ENCODE results near the gene IQCN.

IQCN gene

DNA sequence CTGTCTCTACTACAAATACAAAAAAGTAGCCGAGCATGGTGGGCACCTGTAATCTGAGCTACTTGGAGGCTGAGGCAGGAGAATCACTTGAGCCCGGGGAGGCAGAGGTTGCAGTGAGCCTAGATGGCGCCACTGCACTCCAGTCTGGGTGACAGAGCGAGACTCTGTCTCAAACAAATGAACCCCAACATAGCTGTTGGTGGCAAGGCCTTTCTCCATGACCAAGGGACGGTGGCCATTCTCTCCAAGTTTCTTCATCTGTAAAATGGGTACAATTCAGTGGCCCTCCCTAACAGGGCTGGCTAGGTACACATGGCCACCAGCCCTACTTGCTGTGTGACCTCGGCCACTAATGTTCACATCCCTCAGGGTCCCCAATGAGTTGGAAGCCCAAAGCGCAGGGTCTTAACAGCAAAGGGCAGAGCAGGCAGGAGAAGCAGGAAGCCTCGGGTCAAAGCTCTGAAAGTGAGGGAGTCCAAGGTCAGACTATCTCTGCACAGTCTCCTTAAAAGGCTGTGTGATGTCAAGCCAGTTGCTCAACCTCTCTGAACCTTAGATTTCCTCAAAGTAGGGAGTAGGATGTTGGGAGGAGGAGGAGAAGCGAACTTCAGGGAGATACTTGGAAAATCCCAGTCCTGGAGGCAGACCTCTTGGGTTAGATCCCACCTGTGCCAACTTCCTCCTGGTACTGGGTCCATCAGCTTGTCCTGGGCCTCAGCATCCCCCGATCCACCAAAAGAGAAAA lies 4.4 kb upstream of the IQCN start:
- H3K9me3 ChIP-seq = no peaks in the 10 kb centered on the region
- in situ Hi-C loops (cut with MboI; ENCODE audit: low sequenced_read_pairs) = loop anchor here (5.0 kb wide), 1 partner anchor 44 kb away; the partner anchor contains the start of gene LSM4
- peak in 1 of 2 experiments; percentile 44 for DNase-seq (ENCODE audit: low spot score in 2 of 2)
- no peaks in the 10 kb centered on the region for H3K27me3 ChIP-seq (ENCODE audit: low read depth)
- peaks cover 15% of the 10 kb centered on the region for H3K4me1 ChIP-seq
- H3K4me3 ChIP-seq = peak overlapping the region; percentile 92
- H3K36me3 ChIP-seq (replicated peaks) = peaks cover 14% of the 10 kb centered on the region; the same call in 1 of the 2 replicates

DNA sequence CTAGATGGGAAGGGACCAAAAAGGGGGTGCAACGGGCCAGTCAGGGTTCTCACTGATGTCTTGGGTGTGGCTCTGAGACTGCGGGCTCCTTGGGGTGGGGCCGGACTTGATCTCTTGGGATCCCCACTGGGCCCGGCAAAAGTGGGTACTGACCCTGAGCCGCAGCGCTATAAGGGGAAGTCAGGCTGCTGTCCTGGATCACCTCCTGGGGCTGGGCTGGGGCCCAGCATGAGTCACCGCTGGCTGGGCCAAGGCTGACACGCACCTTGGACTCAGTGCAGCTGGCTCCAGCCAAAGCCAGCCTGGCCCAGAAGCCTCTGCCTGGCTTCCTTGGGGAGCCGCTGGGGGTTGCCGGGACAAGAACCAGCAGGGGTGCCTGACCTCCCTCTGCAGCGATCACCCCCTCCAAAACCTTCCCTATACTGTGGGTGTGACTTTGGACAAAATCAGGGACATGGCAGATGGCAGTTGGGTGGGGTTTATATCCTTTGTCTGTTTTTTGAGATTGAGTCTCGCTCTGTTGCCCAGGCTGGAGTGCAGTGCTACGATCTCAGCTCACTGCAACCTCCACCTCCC lies 617 bp upstream of the IQCN start:
- Histone ChIP-seq H3K9me3 (no peaks in the 10 kb centered on the region; the same call in 1 of the 2 replicates), H3K4me3 (no peak overlapping the region), H3K27me3 (ENCODE audit: low read depth) (no peaks in the 10 kb centered on the region), H3K4me1 (0 out of 2 replicates have a peak, but pooled peaks cover 6% of the 10 kb centered on the region), H3K36me3 (replicated peaks) (peaks cover 8% of the 10 kb centered on the region; the same call in 1 of the 2 replicates)
- in situ Hi-C loops (cut with MboI; ENCODE audit: low sequenced_read_pairs) = loop anchor here (5.0 kb wide), 1 partner anchor 47 kb away; the partner anchor contains the start of gene LSM4
- no peak for DNase-seq (ENCODE audit: low spot score in 2 of 2)

DNA sequence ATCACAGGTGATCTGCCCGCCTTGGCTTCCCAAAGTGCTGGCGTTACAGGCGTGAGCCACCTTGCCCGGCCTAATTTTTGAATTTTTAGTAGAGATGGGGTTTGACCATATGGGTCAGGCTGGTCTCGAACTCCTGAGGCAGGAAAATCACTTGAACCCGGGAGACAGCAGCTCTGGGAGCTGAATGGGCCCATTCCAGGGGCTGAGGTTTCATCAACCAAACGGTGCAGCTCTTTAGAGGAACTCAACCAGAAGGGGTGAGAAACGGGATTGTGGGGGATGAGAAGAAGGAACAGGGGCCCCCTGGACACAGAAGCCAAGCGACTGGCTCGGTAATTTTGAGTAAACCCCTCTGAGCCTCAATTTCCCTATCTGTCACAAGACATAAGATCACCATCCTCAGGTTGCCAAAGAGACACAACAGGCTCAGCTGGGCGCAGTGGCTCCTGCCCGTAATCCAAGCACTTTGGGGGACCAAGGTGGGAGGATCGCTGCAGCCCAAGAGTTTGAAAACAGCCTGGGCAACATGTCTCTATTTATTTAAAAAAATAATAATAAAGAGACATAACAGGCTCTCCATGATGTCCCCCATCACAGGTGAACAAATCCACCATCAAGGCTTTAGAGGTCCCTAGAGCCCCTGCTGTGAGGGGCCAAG lies 562 bp downstream of the IQCN start:
- H3K9me3 ChIP-seq = no peaks in the 10 kb centered on the region; the same call in 1 of the 2 replicates
- no peak overlapping the region for H3K4me3 ChIP-seq
- peaks cover 2% of the 10 kb centered on the region; the same call in 1 of the 2 replicates for H3K36me3 ChIP-seq (replicated peaks)
- 0 out of 2 replicates have a peak, but pooled peaks cover under 1% of the 10 kb centered on the region for H3K4me1 ChIP-seq
- in situ Hi-C loops (cut with MboI; ENCODE audit: low sequenced_read_pairs) = no loop called here
- DNase-seq (ENCODE audit: low spot score in 2 of 2) = no peak
- no peaks in the 10 kb centered on the region for H3K27me3 ChIP-seq (ENCODE audit: low read depth)

DNA sequence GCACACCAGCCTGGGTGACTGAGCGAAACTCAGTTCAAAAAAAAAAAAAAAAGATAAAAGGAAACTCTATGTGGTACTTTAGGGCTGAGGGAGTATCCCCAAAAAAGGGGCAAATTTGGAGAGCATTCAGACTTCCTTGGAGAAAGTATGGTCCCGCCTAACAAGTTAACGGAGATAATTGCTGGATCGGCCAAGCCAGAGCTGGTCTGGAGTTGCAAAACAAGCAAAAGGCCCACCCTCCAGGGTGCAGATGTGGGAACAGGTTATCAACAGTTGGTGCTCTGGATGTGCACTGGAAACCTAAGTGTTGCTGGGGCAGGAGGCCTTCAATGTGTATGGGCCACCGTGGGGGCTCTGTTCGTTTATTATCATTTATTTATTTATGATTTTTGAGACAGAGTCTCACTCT lies 2.8 kb downstream of the IQCN start:
- in situ Hi-C loops (cut with MboI; ENCODE audit: low sequenced_read_pairs) = no loop called here
- no peaks in the 10 kb centered on the region for H3K4me1 ChIP-seq
- no peak overlapping the region for H3K4me3 ChIP-seq
- no peaks in the 10 kb centered on the region; the same call in 1 of the 2 replicates for H3K9me3 ChIP-seq
- no peaks in the 10 kb centered on the region for H3K36me3 ChIP-seq (replicated peaks)
- DNase-seq (ENCODE audit: low spot score in 2 of 2) = no peak
- H3K27me3 ChIP-seq (ENCODE audit: low read depth) = no peaks in the 10 kb centered on the region

DNA sequence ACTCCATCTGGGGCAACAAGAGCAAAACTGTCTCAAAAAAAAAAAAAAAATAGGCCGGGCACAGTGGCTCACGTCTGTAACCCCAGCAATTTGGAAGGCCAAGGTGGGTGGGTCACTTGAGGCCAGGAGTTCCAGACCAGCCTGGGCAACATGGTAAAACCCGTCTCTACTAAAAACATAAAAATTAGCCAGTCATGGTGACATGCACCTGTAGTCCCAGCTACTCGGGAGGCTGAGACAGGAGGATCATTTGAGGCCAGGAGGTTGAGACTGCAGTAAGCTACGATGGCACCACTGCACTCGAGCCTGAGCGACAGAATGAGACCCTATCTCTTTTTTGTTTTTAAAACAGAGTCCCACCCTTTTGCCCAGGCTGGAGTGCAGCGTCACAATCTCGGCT lies 3.9 kb downstream of the IQCN start:
- in situ Hi-C loops (cut with MboI; ENCODE audit: low sequenced_read_pairs) = no loop called here
- Histone ChIP-seq H3K36me3 (replicated peaks) (no peaks in the 10 kb centered on the region), H3K4me1 (no peaks in the 10 kb centered on the region), H3K4me3 (no peak overlapping the region), H3K9me3 (no peaks in the 10 kb centered on the region; the same call in 1 of the 2 replicates), H3K27me3 (ENCODE audit: low read depth) (no peaks in the 10 kb centered on the region)
- DNase-seq (ENCODE audit: low spot score in 2 of 2) = no peak

DNA sequence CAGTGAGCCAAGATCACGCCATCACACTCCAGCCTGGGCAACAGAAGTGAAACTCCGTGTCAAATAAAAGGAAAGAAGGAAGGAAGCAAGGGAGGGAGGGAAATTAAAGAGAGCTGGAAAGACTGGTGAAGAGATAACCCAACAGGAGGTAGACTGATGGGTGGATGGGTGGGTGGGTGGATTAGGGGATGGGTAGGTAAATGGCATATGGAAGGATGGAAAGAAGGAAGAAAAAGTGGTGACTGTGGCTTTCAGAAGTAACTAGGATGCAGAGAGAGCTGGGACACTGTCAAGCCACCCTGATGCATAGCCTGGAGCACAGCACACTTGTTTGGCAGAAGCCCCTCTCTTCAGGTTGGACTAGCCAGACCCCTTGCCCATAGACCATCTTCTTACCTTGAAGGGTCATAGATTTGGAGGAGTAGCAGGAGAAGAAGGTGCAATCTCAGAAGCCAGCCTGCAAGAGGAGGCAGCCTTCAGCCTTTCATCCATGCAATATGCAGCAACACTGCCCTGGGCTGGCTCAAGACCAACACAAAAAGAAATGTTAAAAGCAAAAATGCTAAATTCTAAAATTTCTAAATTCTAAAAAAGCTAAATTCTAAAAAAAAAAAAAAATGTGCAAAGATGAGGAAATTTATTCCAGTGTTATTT lies 5.1 kb downstream of the IQCN start:
- Histone ChIP-seq H3K4me3 (no peak overlapping the region), H3K27me3 (ENCODE audit: low read depth) (no peaks in the 10 kb centered on the region), H3K9me3 (no peaks in the 10 kb centered on the region; the same call in 1 of the 2 replicates), H3K36me3 (replicated peaks) (no peaks in the 10 kb centered on the region), H3K4me1 (no peaks in the 10 kb centered on the region)
- no peak for DNase-seq (ENCODE audit: low spot score in 2 of 2)
- in situ Hi-C loops (cut with MboI; ENCODE audit: low sequenced_read_pairs) = no loop called here

DNA sequence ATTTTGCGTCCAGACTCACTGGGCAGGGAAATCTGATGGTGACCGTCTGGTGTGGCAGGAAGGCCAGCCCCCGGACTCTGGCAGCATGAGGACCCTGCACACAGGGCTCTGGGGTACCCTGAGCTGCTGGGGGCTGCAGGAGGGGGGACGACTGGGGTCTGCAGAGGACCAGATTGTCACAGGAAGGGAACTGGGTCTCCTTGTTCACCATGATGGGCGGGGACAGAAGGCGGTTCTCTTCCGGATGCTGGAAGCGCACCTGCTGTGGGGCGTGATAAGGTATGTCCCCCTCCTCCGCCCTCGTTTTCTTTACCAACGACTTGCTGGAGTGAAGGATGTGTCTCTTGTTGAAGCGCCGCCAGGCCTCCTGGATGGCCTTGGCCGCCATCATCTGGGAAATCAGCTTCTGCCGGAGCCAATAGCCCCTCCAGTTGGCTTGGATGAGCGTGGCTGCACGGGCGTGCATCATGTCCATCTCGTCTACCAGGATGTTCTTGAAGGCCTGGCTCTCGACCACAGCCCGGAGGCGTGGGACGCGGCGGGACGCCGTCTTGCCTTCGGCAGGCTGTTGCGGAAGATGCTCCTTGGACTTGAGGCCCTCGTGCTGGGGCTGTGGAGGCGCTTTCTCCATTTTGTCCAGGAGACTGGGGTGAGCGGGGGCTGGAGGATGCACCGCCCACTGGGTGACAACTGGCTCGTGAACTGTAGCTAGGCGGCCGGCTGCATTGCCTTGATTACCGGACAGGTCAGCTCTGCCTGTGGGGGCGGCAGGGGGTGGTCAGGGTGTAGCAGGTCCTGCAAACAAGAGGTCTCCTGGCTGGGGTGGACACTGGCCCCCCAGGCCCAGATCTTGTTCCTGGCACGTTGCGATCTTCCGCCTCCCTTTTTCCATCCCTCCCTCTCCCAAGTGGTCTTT lies 7.2 kb downstream of the IQCN start:
- DNase-seq (ENCODE audit: low spot score in 2 of 2) = no peak
- H3K36me3 ChIP-seq (replicated peaks) = no peaks in the 10 kb centered on the region
- in situ Hi-C loops (cut with MboI; ENCODE audit: low sequenced_read_pairs) = no loop called here
- H3K27me3 ChIP-seq (ENCODE audit: low read depth) = no peaks in the 10 kb centered on the region
- H3K4me1 ChIP-seq = no peaks in the 10 kb centered on the region
- no peak overlapping the region for H3K4me3 ChIP-seq
- no peaks in the 10 kb centered on the region for H3K9me3 ChIP-seq

DNA sequence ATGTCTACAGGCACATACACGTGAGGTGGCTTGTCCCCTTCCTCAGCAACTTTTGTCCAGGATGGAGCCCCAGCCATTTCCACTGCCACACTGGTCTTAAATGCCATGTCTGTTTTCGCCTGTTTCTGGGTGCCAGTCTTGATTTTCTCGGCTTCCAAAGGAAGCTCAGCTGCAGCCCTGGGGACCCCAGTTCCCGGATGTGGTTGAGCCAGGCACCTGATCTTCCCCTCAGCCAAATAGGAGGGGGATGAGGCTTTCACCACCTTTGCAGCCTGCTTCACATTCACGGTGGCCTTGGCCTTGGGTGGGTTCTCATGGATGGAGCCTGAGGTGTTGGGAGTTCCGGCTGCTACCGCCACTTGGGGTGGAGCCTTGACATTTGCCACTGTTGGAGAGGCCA lies 8.7 kb downstream of the IQCN start:
- no peak for DNase-seq (ENCODE audit: low spot score in 2 of 2)
- in situ Hi-C loops (cut with MboI; ENCODE audit: low sequenced_read_pairs) = no loop called here
- H3K4me3 ChIP-seq = no peak overlapping the region
- no peaks in the 10 kb centered on the region for H3K27me3 ChIP-seq (ENCODE audit: low read depth)
- no peaks in the 10 kb centered on the region for H3K9me3 ChIP-seq
- H3K36me3 ChIP-seq (replicated peaks) = no peaks in the 10 kb centered on the region
- no peaks in the 10 kb centered on the region for H3K4me1 ChIP-seq

DNA sequence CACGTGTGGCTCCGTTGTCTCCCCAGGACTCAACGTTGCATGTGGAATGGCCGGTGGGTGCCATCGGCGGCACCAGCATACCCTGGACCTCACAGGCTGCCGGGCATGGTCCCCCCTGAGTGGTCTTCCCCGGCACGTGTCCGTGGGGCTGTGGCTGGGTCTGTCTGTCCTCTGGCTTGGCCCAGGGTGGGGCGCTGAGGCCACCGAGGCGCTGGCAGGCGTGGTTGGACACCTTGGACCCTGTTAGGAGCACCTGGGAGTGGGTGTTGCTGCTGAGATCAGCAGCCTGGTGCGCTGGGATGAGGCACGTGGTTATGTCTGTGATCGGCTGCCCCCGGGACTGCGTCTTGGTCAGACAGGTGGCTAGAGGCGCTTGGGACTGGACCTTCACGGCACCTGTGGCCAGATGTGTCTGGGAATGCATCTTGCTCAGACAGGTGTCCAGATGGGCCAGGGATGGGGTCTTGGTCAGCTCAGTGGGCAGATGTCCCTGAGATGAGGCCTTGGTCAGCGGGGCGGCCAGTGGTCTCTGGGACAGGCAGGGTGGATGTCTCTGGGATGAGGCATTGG lies 9.2 kb downstream of the IQCN start:
- no peaks in the 10 kb centered on the region for H3K4me1 ChIP-seq
- H3K27me3 ChIP-seq (ENCODE audit: low read depth) = no peaks in the 10 kb centered on the region
- no peaks in the 10 kb centered on the region for H3K36me3 ChIP-seq (replicated peaks)
- H3K4me3 ChIP-seq = no peak overlapping the region
- no peaks in the 10 kb centered on the region for H3K9me3 ChIP-seq
- DNase-seq (ENCODE audit: low spot score in 2 of 2) = no peak
- in situ Hi-C loops (cut with MboI; ENCODE audit: low sequenced_read_pairs) = no loop called here

DNA sequence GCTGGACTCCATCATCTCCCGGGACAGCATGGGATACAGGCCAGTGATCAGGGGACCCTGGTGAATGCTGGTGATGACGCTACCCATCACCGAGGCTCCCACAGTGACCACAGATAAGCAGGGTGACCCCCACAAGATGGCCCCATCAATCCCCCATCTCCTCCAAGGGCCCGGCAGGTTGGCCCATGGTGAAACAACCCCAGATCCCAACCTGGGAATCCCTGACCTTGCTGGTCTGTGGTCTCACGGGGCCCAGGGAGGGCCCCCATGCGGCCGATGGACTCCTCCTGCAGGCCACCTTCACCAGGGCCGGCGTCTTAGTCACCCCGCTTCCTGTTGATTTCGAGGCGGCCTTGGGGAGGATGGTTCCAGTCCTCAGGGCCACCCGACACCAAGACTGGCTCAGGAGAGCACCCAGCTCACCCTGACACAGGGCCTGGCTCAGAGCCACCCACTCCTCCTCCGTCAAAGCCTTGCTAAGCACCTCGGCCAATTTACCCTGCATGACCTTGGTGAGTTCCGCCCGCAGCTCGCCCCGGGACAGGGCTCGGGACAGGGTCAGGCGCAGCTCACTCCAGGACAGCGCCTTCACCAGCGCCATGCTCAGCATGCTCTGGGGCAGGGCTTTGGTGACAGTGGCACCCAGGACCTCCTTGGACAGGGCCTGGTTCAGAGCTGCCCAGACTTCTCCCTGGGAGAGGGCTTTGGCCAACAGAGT lies 10.0 kb downstream of the IQCN start:
- no peak for DNase-seq (ENCODE audit: low spot score in 2 of 2)
- no peak overlapping the region for H3K4me3 ChIP-seq
- H3K27me3 ChIP-seq (ENCODE audit: low read depth) = no peaks in the 10 kb centered on the region
- no peaks in the 10 kb centered on the region for H3K36me3 ChIP-seq (replicated peaks)
- no peaks in the 10 kb centered on the region for H3K9me3 ChIP-seq
- no peaks in the 10 kb centered on the region for H3K4me1 ChIP-seq
- in situ Hi-C loops (cut with MboI; ENCODE audit: low sequenced_read_pairs) = no loop called here

DNA sequence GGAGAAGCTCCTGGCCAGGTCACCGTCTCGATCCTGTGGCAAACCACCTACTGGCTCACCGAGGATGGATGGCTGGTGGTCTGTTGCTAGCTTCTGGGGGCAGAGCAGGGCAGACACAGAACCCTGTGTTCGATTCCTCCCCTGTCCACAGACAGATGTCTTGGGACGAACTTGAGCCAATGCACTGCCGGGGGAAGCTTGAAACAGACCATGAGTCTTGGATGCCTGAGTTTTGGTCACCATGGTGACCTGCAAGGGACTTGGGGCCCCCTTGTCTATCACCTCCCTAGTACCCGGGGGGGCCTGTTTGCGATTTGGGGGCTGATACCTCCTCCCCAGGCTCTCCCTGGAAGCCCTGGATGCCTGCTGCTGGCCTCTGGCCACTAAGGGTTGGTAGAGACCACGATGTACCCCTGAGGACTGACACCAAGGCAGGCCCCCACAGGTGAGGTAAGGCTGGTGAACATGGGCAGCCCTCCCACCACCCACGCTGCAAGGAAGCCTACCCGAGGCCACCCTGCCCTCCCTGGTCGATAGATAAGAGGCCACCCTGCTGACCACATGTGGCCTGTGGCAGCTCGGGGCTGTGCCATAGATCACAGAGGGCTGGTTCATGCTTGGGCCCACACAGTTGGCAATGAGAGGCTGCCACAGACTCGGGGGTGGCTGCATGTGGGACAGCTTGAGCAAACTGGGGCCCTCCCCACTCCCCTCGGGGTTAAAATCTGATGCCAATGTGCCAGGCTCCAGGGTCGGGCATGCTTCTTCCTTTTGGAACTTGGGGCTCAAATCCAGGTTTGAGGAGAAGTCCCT lies 10.7 kb downstream of the IQCN start:
- no peaks in the 10 kb centered on the region for H3K27me3 ChIP-seq (ENCODE audit: low read depth)
- in situ Hi-C loops (cut with MboI; ENCODE audit: low sequenced_read_pairs) = no loop called here
- H3K36me3 ChIP-seq (replicated peaks) = no peaks in the 10 kb centered on the region

More for the DNA sequence above, 10.7 kb downstream of the IQCN start:
- no peak overlapping the region for H3K4me3 ChIP-seq
- H3K4me1 ChIP-seq = no peaks in the 10 kb centered on the region
- H3K9me3 ChIP-seq = no peaks in the 10 kb centered on the region
- DNase-seq (ENCODE audit: low spot score in 2 of 2) = no peak

All from HAP-1 (cell line).